Endometrium (tissue), 2 donors: ENCODE measurements around the gene SDR42E2.
"Not testable (repeated sequence)": the region's sequence is repeated elsewhere in the genome, so short reads cannot be mapped to it uniquely, and the experiment has no call there.

Experiments used
- FAIRE-seq: peaks from 2 replicates; lab custom pipeline; 2012; peaks lifted over from hg19 to GRCh38; lab: Jason Lieb, UNC
- donor health status: control.
- donor health status: control.

SDR42E2 gene

DNA sequence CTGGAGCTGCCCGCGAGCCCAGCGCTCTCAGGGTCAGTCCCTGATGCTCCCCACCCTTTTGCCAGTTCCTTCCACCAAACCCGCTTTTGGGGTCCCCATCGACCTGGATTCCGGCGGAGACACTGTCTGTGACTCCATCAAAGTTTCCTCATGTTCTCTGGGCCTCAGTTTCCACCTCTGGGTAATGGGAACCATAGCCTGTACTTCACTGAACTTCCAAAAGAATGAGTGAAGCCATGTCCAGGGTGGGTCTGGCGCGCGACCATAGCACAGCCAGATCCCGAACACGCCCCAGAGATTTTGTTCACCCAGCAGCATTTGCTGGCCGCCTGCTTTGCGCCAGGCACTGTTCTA lies 327 bp downstream of the SDR42E2 start:
- no peak for FAIRE-seq

GRCh38 chr16:22163806-22164205 lies 1.5 kb downstream of the SDR42E2 start:
- FAIRE-seq, result no peak

- FAIRE-seq, result no peak
These were observed 2.2 kb downstream of the SDR42E2 start for GRCh38 chr16:22164482-22164881.

DNA sequence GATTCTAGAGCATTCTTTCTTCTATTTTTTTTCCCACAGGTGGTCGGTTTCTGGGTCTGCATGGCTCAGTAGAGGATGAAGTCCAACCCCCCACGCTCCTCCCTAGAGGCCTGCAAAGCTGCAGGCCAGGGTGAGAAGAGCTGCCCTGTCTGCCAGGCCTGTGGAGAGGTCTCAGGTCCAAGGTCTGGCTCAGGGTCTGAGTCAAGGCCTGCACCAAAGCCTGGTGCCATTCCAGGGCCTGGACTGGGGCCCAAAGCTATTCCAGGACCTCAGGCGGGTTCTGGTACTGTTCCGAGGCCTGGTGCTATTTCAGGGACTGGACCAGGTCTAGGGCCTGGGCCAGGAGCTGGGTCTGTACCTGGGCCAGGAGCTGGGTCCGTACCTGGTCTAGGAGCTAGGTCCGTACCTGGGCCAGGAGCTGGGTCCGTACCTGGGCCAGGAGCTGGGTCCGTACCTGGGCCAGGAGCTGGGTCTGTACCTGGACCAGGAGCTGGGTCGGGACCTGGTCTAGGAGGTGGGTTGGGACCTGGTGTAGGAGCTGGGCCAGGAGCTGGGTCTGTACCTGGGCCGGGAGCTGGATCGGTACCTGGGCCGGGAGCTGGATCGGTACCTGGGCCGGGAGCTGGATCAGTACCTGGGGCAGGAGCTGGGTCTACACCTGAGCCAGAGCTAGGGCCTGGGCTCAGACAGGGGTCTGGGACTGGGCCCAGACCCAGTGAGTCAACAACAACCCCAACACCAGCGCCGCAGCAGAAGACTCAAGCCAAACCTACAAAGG lies 3.4 kb downstream of the SDR42E2 start:
- FAIRE-seq, result no peak

- FAIRE-seq, result no peak
These were observed 9.6 kb downstream of the SDR42E2 start for GRCh38 chr16:22171953-22172352.

DNA sequence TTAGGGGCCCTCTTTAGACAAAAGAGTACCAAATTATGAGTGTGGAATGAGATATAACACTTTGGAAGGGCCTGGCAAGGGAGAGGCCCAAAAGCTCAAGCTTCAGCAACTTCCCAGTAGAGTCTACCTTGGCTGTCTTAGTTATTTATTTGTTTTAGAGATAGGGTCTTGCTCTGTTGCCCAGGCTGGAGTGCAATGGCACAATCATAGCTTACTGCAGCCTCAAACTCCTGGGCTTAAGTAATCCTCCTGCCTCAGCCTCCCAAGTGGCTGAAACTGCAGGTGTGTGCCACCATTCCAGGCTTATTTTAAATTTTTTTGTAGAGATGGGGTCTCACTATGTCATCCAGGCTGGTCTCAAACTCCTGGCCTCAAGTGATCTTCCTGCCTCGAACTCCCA lies 10.3 kb downstream of the SDR42E2 start:
- not testable (repeated sequence) for FAIRE-seq

- FAIRE-seq, result no peak
These were observed 12.3 kb downstream of the SDR42E2 start for GRCh38 chr16:22174642-22175041.

DNA sequence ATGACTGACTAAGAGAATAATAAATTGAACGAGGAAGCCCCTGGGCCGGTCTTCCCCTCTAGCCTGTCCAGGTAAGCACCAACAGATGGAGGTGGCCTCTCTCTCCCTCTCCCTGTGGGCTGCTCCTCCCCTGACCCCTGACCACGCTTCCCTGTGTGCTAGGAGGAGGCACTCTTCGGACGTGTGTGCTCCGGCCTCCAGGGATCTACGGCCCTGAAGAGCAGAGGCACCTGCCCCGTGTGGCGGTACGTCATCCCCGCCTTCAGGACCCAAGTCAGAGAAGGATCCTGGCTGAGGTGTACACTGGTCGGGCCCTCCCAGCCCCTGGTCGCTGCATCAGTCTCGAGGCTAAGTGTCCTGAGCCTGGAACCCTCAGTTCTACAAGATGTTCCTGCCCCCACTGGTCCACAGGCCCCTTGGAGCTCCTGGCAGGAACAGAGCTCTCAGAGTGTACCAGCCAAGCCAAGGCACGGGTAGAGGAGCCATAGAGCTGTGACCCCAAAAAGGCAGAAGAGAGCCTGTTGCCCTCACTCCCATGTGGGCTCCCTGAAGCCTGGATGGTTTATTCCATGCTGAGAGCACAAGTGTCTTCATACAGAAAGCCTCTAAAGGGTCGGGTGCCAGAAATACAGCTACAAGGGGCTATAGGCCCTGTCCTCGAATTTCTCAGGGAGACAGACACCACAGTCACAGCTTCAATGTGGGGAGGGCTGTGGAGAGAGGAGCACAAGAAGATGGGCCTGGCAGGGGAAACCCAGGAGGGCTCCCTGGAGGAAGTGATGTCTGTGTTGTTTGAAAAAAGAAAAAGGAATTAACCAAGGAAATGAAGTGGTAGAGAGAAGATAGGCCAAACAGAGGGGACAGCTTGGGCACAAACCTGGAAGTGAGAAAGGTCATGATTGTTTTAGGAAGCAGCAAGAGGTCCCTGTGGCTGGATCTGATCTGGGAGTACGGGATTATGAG lies 15.9 kb downstream of the SDR42E2 start:
- FAIRE-seq, result no peak

- FAIRE-seq, result no peak
These were observed 19.1 kb downstream of the SDR42E2 start for GRCh38 chr16:22181426-22181825.

GRCh38 chr16:22181843-22182242 lies 19.5 kb downstream of the SDR42E2 start:
- no peak for FAIRE-seq

GRCh38 chr16:22183335-22183734 lies 21.0 kb downstream of the SDR42E2 start:
- FAIRE-seq, result no peak

GRCh38 chr16:22183901-22184614 lies 21.8 kb downstream of the SDR42E2 start:
- no peak for FAIRE-seq

DNA sequence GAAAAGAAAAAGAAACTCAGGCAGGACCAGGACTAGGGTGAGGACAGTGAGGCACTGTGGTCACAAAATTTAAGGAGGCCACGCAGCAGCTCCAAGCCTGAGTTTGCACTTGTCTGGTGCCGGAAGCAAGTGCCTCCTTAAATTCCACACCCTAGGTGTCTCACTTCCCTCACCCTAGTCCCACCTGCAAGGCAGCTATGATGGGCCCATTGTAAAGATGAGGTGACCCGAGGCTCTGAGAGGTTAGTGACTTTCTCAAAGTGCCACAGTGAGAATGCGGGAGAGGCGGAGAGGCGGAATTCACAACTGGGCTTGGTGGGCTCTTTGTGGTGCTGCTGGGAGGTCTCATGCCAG lies 22.3 kb downstream of the SDR42E2 start:
- no peak for FAIRE-seq

DNA sequence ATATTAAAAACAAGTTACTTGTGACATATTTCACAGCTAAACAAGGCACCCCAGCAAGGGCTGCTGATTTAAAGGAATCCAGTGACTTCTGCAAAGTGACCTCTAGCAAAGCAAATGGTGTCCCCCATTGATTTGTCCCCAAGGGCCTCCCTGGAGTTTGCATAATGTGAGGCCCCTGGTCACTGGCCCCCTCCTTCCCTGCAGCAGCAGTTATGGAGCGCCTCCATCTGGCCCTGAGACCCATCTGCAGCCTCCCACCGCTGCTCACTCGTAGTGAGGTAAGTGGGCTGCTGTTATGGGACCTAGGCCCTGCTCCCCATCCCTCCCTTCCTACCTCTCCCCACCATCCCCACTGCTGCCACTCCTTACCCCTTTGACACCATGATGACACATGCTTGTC lies 24.2 kb downstream of the SDR42E2 start:
- FAIRE-seq, result no peak

- no peak for FAIRE-seq
These were observed 25.9 kb downstream of the SDR42E2 start for GRCh38 chr16:22188267-22188594.

DNA sequence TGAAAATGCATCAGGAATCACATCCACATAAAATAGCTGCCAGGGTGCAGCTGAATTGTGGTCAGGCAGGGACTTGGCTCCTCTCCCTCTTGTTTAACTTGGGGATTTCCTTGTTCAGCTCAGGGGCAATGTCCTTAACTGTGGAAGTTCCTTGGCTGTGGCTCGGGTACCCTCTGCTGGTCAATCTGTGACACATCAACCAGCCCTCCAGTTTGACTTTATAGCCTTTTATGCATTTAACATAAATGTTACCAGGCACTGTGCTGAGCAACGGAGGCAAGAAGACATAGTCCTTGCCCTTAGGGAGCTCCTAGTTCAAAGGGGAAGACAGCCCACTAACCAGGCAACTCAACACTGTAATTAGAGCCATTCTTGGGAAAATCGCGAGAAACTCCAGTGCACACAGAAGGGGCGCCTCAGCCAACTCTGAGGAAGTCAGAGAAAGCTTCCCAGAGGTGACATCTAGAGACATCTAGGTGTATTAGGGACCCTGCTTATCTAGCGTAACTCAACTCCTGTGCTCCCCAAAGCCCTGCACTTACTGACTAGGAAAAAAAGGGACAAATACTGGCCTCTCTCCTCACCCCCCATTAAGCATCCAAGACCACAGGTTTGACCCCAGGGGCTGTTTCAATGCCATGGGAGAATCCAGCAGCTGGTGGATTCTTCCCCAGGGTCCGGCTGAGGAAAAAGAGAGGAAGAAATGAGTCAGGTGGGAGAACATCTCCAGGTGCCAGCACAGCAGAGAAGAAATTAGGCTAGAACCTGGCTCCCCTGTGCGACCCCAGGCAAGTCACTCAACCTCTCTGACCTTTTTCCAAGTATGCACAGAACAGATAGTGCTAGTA lies 26.5 kb downstream of the SDR42E2 start:
- peak; percentile 18 for FAIRE-seq

DNA sequence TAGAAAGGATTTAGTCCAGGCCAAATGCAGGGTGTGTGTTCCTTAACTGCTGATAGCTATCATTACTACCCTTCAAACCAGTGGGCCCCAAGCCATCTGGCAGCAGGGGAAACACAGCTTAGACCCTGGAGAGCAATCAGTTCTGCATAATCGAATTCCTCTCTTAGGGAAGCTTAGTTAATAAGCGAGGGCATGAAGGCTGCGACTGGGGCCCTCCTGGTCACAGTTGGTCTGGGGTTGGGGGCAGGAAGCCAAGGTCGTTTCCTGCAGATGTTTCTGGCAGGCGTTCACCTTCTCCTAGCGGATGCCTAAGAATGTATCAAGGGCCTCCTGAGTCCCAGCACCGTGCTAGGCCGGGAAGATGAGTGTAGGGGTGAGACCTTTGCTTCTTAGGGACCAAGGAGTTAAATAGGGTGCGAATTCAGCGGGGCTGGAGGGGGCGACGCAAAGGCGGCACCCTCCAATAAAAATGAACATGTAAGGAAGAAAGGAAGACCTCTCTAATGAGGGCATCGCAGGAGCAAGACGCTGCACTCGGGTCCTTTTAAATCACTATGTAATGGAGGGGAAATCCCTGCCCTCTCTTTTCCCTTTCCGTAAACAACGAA lies 27.3 kb downstream of the SDR42E2 start:
- no peak for FAIRE-seq

GRCh38 chr16:22190081-22190775 lies 27.9 kb downstream of the SDR42E2 start:
- FAIRE-seq, result no peak

DNA sequence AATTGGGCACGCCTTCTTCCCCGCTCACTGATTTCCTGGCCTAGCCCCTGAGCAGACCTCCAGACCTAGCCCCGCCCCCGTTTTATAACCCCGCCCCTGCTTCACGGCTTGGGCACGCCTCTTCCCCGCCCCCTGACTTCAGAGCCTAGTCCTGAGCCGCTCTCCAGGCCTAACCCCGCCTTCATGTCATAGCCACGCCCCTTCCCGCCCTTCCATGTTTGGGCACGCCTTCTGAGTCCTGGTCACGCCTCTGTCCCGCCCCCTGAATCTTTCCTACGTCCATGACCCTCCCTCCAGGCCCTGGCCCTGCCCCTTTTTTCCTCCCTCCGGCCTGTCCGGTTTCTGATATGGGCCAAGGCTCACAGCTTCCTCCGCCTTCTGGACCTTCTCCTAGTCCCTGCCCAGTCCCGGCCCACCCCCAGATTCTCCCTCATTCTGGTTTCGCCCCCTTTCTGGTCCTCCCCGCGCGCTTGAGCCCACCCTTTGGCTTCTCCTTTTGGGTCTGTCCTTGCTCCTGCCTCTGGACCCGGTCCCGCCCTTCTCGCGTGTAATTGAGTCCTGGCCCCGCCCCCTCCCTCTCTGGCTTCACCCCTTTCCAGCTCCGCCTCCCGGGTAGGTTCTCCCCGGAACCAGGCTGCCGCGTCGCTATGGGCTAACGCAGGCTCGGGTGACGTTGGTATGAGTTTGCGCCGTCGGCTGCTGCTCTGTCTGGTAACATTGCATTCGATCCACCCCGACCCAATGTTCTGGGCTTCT lies 28.6 kb downstream of the SDR42E2 start:
- peak; percentile 83 for FAIRE-seq
